Measurements from ENCODE around the gene ADAM23.

DNA sequence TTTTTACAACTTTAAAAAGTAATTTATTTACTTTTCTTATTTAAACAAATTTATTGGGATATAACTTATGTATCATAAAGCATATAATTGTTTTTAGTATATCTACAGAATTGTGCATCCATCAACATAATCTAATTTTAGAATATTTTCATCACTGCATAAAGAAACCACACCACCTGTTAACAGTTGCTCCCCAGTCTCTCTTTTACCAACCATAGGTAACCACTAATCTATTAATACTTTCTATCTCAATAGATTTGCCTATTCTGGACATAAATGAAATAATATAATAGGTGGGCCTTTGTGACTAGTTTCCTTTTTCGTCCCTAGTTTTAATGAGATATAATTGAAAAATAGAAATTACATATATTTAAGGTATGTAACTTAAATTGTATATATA, 90.6 kb downstream of the ADAM23 start:
- TF ChIP-seq, protein P1, sequence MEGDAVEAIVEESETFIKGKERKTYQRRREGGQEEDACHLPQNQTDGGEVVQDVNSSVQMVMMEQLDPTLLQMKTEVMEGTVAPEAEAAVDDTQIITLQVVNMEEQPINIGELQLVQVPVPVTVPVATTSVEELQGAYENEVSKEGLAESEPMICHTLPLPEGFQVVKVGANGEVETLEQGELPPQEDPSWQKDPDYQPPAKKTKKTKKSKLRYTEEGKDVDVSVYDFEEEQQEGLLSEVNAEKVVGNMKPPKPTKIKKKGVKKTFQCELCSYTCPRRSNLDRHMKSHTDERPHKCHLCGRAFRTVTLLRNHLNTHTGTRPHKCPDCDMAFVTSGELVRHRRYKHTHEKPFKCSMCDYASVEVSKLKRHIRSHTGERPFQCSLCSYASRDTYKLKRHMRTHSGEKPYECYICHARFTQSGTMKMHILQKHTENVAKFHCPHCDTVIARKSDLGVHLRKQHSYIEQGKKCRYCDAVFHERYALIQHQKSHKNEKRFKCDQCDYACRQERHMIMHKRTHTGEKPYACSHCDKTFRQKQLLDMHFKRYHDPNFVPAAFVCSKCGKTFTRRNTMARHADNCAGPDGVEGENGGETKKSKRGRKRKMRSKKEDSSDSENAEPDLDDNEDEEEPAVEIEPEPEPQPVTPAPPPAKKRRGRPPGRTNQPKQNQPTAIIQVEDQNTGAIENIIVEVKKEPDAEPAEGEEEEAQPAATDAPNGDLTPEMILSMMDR (IDR thresholded peaks at IDR 0.05), result no peak
- TF ChIP-seq POLR2A (IDR thresholded peaks at IDR 0.05) (no peak), EP300 (IDR thresholded peaks at IDR 0.05) (no peak)

Data from ovary (tissue), 3 donors.